Stimulated activated CD4-positive, alpha-beta T cell treated with anti-CD3 and anti-CD28 coated beads, TNF-alpha, amount 100 ng/mL, for 24 hours (primary cell): ENCODE measurements around the gene SIK2.
"Not testable (repeated sequence)": the region's sequence is repeated elsewhere in the genome, so short reads cannot be mapped to it uniquely, and the experiment has no call there.

Experiments used
- DNase-seq, 3 experiments: peaks; one replicate each; pipeline ENCODE4 v3.0.0-alpha.2; 2020; ENCODE audit warnings: low read depth in 3 of 3

The SIK2 gene

GRCh38 chr11:111759778-111760407 is 157.6 kb downstream of the SIK2 start:
- no peak for DNase-seq

- DNase-seq: no peak
Measured at GRCh38 chr11:111761036-111761435, 158.8 kb downstream of the SIK2 start.

GRCh38 chr11:111762526-111762925 is 160.3 kb downstream of the SIK2 start:
- no peak for DNase-seq

DNA sequence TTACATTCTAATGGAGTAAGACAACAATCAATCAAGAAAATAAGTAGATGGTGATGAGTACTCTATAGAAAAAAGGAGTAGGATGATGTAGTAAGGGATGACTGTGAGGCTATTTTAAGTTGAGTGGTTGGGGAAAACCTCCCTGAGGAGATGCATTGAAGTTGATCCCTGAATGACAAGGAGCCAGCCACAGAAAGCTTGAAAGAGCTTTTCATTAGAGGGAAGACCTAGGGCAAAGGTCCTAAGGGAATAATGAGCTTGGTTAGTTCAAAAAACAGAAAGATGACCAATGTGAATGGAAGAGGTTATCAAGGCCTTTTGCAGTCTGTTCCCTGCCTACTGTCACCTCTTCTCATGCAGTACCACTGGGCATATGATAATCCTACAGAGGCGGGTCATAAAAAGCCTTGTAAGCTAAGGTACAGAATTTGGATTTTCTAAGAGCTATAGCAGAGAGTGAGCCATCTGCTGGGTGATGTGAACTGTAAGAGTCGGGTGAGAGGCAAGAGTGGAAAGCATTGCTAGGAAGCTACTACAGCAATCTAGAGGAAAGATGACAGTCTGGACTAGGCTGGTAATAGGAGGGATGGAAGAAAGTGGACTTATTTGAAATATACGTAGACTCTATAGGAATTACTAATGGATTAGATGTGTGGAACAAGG is 160.9 kb downstream of the SIK2 start:
- DNase-seq: no peak

DNA sequence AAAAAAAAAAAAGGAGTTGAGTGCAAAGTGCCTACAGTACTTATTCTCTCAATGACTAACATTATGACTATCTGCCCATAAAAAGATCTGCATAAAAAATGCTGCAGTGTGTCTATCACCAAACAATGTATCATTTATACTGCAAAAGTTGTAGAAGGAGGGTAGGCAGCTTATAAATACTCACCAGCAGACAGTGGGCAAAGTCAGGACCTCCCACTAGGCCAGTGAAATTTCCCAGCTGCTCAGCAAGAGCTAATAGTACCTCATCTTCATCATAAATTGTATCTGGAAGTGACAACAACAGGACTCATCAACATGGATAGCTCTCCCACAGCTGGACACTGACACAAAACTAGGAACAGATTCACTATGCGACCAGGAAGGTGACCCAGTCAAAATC is 162.4 kb downstream of the SIK2 start:
- DNase-seq: no peak

- DNase-seq: no peak
Measured at GRCh38 chr11:111765320-111765983, 163.2 kb downstream of the SIK2 start.

DNA sequence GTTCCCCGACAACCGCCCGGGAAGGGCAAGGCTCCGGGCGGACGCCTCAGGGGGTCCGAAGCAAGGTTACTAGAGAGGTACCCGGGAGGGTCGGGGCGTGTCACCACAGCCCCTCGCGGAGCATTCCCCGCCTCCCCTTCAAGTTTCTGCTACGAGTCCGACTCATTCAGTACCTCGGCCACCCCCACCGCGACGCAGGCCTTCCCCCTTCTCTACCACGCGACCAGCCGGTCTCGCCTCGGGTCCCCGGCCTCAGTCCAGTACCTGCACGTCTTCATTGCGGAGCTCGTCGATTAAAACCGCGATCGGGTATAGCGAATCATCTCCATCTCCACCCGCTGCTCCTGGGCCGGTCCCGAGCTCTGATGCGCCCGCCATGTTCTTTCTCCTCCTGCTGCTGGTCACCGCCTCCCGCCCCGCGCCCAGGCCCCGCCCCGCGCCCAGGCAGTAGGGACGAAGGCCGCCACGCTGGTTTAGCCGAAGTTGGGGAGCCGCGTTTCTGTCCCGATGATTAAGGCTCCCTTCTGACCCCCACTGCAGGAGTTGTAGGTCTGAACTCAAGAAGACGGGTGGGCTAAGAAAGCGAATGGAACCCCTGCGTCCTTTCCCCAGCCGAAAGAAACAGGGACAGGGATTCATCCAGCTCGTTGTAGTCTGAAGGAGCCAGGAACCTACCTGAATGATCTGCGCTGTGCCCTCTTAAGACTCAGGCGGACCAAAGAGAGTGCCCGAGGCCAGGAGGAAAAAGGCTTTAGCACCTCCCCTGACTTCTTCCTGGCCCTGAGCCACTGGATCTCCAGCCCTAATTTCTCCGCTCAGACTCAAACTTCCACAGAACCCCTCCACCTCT is 164.0 kb downstream of the SIK2 start, which contains the start of gene PPP2R1B:
Gene PPP2R1B (minus strand): TSS at position 406 of the 850 bp plus-strand sequence. CDS start 28 bp downstream, at position 378.
- peak; percentile 44 to 69 (median 53) for DNase-seq

DNA sequence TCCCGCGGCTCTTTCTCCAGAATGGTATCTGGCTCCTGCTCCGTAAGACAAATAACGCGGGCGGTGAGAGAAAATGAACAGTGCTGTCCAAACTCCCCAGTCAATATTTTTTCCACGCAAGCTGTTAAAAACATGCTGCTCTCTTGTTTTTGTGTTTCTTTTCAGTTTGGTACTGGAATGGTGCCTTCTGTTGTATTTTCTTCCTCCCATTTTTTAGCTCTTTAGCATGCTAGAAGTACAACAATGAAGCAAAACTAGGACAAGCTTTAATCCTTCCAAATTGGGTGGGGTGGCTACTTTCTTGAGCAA is 164.5 kb downstream of the SIK2 start:
- no peak for DNase-seq

- no peak for DNase-seq
Measured at GRCh38 chr11:111770581-111771134, 168.4 kb downstream of the SIK2 start.

DNA sequence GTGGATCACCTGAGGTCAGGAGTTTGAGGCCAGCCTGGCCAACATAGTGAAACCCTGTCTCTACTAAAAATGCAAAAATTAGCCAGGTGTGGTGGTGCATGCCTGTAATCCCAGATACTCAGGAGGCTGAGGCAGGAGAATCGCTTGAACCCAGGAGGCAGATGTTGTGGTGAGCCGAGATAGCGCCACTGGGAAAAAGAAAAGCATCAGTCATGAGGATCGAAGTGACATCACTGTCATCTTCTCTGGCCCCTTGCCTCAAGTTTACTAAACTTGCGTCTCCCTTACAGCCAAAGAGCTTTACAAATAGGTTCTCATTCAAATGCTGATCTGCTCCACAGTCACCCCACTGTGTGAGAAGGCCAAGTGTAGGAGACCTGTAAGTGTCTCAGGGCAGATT is 169.0 kb downstream of the SIK2 start:
- not testable (repeated sequence) for DNase-seq

DNA sequence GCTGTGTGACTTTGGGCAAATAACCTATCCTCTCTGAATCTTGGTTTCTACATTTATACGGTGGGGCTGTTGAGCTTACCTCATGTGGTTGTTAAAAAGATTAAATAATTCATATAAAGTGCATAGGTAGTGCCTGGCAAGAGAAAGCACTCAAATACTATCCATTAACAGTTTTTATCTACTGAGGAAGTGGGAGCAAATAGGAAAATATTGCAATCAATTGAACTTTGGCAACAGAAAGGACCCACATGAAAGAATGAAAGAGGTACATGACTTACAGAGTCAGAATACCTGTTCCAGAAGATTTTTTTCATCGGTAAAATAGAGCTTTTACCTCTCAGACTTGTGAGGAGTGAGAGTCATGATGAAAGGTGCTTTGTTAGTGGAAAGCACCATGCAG is 170.3 kb downstream of the SIK2 start:
- DNase-seq: no peak

DNA sequence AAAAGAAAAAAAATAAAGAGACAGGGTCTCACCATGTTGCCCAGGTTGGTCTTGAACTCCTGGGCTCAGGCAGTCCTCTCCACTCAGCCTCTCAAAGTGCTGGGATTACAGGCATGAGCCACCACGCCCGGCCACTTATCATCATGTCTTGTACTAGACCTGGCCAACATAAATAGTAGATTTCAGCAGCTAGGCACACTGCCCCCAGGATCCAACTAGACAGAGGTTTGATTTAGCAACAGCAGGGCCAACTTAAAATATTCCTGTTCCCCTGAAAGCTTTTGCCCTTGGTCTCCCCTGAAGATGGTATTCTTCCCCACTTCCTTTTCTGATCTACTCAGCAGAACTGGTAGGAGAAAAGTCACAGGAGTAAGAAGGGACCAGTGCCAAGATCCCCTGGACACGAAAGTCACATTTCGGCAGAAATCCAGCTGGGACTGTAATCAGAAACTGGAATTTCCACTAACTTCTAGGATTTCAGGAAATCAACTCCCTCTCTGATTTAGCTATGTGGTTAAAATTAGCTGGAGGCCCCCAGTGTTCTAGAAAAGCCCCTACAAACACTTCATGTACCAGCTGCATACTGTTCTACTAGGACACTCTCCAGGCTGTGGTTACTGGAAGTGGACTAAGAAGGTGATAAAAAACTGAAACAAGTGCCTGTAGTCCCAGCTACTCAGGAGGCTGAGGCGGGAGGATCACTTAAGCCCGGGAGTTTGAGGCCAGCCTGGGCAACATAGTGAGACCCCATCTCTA is 172.9 kb downstream of the SIK2 start:
- DNase-seq: no peak

DNA sequence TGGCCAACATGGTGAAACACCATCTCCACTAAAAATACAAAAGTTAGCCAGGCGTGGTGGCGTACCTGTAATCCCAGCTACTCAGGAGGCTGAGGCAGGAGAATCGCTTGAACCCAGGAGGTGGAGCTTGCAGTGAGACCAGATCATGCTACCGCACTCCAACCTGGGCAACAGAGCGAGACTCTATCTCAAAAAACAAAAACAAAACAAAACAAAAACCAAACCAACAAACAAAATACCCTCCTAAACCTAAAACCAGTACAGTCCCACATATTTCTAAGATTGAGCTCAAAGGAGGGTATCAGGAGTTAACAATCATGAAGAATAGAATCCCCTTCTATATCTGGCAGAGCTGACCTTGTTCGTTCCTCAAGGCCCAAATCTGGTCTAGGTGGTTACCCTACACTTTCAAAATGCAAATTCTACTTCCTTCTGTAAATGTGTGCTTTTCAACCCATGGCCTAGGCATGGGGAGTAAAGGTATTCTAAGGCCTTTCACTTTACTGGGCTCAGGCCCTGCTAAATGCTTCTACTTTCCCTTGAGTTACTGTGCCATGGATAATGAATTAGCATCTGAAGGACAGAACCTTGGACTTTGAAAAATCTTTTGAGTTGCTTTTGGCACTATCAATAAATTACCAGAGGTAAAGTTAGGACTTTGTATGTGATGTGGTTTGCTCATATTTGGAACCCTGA is 174.3 kb downstream of the SIK2 start:
- no peak for DNase-seq

GRCh38 chr11:111777094-111778046 is 175.1 kb downstream of the SIK2 start:
- no peak for DNase-seq

- no peak for DNase-seq
Measured at GRCh38 chr11:111778047-111778558, 175.9 kb downstream of the SIK2 start.

GRCh38 chr11:111779118-111779517 is 176.9 kb downstream of the SIK2 start:
- DNase-seq: no peak
